ENCODE results near the gene HSDL1.

DNA sequence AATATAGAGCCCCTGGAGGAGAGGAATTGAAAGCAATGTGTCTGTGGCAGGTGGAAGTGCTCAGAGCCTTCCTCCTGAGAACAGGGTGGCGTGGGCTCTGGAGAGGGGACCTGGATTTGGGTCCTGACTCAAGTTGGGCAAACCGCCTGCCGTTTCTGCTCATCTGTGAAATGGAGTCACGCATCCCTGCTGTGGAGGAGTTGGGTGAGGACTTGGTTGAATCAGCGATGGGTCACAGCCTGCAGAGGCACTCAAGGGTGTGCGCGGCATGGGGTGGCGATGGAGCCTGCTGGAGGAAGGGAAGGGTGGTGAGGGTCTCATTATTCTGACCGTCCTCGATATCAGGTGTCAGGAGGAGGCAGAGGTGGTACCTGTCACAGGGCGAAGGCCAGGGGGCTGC lies 49.0 kb upstream of the HSDL1 start:
- TF ChIP-seq, protein P1, sequence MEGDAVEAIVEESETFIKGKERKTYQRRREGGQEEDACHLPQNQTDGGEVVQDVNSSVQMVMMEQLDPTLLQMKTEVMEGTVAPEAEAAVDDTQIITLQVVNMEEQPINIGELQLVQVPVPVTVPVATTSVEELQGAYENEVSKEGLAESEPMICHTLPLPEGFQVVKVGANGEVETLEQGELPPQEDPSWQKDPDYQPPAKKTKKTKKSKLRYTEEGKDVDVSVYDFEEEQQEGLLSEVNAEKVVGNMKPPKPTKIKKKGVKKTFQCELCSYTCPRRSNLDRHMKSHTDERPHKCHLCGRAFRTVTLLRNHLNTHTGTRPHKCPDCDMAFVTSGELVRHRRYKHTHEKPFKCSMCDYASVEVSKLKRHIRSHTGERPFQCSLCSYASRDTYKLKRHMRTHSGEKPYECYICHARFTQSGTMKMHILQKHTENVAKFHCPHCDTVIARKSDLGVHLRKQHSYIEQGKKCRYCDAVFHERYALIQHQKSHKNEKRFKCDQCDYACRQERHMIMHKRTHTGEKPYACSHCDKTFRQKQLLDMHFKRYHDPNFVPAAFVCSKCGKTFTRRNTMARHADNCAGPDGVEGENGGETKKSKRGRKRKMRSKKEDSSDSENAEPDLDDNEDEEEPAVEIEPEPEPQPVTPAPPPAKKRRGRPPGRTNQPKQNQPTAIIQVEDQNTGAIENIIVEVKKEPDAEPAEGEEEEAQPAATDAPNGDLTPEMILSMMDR (IDR thresholded peaks at IDR 0.05), result no peak
- TF ChIP-seq POLR2A (IDR thresholded peaks at IDR 0.05) (no peak), POLR2AphosphoS5 (IDR thresholded peaks at IDR 0.05) (no peak)
